ENCODE results near the gene GAREM1. TPM values are rescaled to one million over a fixed set of nuclear protein-coding genes. Genes with fewer than 3 reads are reported as not detected.

The GAREM1 gene
- total and polyA plus RNA-seq, 4 donors: 1.5 to 7.5 (median 2.0) TPM

DNA sequence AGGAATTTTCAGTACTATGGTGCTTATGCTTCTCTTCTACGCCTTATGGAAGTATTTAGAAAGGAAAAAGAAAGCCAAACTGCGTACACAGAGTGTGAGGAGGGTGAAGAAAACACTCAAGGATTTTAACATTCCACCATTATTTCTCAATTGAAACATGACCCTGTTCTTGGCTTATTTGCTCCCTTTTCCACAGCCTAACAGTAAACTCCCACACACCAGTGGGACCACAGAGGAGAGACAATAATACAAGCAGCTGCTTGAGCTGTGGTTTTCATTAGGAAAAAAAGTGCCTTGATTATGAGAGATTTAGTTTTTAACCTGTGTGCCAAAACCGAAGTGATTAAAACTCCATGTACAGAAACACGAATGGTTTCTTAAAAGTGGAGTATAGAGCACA lies 146.5 kb downstream of the GAREM1 start:
- H3K27me3 ChIP-seq (ENCODE audit: control insufficient read depth in 4 of 4, insufficient read depth in 4 of 4, low read length in 3 of 4): no peaks in the 10 kb centered on the region
- H3K36me3 ChIP-seq (ENCODE audit: control insufficient read depth in 4 of 4, insufficient read depth in 3 of 4, low read depth in 1 of 4, low read length in 3 of 4): no peaks in the 10 kb centered on the region
- no peak overlapping the region for H3K27ac ChIP-seq (ENCODE audit: low read depth in 1 of 2, low read length in 2 of 2)
- peaks cover 2 to 9% (median 8%) of the 10 kb centered on the region in 4 donors for H3K4me1 ChIP-seq (ENCODE audit: control insufficient read depth in 4 of 4, insufficient read depth in 4 of 4, low read length in 3 of 4)
- no peak overlapping the region for H3K9ac ChIP-seq (ENCODE audit: low read depth in 1 of 2, low read length in 2 of 2)
- TF ChIP-seq SP1 (IDR thresholded peaks at IDR 0.05) (no peak), RAD21 (IDR thresholded peaks at IDR 0.05) (no peak), JUND (IDR thresholded peaks at IDR 0.05) (no peak), HNF4A (conservative IDR thresholded peaks at IDR 0.05) (no peak), FOXA1 (IDR thresholded peaks at IDR 0.05) (no peak), NR2F2 (IDR thresholded peaks at IDR 0.05) (no peak), TAF1 (conservative IDR thresholded peaks at IDR 0.05) (no peak), HNF4G (IDR thresholded peaks at IDR 0.05) (no peak), GABPA (IDR thresholded peaks at IDR 0.05 in 1 of 2, conservative IDR thresholded peaks at IDR 0.05 in 1 of 2) (no peak), RXRA (IDR thresholded peaks at IDR 0.05) (no peak), YY1 (IDR thresholded peaks at IDR 0.05) (no peak), FOXA2 (IDR thresholded peaks at IDR 0.05) (no peak), EGR1 (IDR thresholded peaks at IDR 0.05; ENCODE audit: low read depth in 2 of 2) (no peak)
- TF ChIP-seq, protein P1, sequence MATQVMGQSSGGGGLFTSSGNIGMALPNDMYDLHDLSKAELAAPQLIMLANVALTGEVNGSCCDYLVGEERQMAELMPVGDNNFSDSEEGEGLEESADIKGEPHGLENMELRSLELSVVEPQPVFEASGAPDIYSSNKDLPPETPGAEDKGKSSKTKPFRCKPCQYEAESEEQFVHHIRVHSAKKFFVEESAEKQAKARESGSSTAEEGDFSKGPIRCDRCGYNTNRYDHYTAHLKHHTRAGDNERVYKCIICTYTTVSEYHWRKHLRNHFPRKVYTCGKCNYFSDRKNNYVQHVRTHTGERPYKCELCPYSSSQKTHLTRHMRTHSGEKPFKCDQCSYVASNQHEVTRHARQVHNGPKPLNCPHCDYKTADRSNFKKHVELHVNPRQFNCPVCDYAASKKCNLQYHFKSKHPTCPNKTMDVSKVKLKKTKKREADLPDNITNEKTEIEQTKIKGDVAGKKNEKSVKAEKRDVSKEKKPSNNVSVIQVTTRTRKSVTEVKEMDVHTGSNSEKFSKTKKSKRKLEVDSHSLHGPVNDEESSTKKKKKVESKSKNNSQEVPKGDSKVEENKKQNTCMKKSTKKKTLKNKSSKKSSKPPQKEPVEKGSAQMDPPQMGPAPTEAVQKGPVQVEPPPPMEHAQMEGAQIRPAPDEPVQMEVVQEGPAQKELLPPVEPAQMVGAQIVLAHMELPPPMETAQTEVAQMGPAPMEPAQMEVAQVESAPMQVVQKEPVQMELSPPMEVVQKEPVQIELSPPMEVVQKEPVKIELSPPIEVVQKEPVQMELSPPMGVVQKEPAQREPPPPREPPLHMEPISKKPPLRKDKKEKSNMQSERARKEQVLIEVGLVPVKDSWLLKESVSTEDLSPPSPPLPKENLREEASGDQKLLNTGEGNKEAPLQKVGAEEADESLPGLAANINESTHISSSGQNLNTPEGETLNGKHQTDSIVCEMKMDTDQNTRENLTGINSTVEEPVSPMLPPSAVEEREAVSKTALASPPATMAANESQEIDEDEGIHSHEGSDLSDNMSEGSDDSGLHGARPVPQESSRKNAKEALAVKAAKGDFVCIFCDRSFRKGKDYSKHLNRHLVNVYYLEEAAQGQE (IDR thresholded peaks at IDR 0.05): no peak
- TF ChIP-seq, protein P2, sequence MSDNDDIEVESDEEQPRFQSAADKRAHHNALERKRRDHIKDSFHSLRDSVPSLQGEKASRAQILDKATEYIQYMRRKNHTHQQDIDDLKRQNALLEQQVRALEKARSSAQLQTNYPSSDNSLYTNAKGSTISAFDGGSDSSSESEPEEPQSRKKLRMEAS (IDR thresholded peaks at IDR 0.05): no peak
- TF ChIP-seq, protein P3, sequence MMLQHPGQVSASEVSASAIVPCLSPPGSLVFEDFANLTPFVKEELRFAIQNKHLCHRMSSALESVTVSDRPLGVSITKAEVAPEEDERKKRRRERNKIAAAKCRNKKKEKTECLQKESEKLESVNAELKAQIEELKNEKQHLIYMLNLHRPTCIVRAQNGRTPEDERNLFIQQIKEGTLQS (IDR thresholded peaks at IDR 0.05): no peak
- TF ChIP-seq, protein P4, sequence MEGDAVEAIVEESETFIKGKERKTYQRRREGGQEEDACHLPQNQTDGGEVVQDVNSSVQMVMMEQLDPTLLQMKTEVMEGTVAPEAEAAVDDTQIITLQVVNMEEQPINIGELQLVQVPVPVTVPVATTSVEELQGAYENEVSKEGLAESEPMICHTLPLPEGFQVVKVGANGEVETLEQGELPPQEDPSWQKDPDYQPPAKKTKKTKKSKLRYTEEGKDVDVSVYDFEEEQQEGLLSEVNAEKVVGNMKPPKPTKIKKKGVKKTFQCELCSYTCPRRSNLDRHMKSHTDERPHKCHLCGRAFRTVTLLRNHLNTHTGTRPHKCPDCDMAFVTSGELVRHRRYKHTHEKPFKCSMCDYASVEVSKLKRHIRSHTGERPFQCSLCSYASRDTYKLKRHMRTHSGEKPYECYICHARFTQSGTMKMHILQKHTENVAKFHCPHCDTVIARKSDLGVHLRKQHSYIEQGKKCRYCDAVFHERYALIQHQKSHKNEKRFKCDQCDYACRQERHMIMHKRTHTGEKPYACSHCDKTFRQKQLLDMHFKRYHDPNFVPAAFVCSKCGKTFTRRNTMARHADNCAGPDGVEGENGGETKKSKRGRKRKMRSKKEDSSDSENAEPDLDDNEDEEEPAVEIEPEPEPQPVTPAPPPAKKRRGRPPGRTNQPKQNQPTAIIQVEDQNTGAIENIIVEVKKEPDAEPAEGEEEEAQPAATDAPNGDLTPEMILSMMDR (IDR thresholded peaks at IDR 0.05; ENCODE audit: low read depth, low read length, missing input control): no peak
- TF ChIP-seq, protein P5, sequence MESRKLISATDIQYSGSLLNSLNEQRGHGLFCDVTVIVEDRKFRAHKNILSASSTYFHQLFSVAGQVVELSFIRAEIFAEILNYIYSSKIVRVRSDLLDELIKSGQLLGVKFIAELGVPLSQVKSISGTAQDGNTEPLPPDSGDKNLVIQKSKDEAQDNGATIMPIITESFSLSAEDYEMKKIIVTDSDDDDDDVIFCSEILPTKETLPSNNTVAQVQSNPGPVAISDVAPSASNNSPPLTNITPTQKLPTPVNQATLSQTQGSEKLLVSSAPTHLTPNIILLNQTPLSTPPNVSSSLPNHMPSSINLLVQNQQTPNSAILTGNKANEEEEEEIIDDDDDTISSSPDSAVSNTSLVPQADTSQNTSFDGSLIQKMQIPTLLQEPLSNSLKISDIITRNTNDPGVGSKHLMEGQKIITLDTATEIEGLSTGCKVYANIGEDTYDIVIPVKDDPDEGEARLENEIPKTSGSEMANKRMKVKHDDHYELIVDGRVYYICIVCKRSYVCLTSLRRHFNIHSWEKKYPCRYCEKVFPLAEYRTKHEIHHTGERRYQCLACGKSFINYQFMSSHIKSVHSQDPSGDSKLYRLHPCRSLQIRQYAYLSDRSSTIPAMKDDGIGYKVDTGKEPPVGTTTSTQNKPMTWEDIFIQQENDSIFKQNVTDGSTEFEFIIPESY (IDR thresholded peaks at IDR 0.05): no peak
- 88% methylated on average over 4 of the region's 4 CpGs for WGBS
- no peak overlapping the region for H3K4me3 ChIP-seq (ENCODE audit: low read depth in 1 of 3, low read length in 3 of 3)
- no peak for DNase-seq (ENCODE audit: low spot score)
- H3K9me3 ChIP-seq (ENCODE audit: control insufficient read depth in 4 of 4, low read length in 3 of 4): no peaks in the 10 kb centered on the region
